22Rv1 (cell line): Measurements from ENCODE around the gene PLXNB1.

ENCODE experiments used
- H3K27ac ChIP-seq: fragments of 450-650 bp; 2 replicates; pipeline ENCODE4 v1.5.1; 2017
- ZFX ChIP-seq: fragments of 450-650 bp; IDR thresholded peaks from 2 replicates; pipeline ENCODE4 v1.6.1; 2017; ENCODE audit warnings: antibody characterized with exemption, borderline replicate concordance
- TF ChIP-seq, protein P1 (sequence below): fragments of 450-650 bp; IDR thresholded peaks from 2 replicates; pipeline ENCODE4 v1.5.1; 2017; ENCODE audit warnings: mild to moderate bottlenecking

Gene PLXNB1

DNA sequence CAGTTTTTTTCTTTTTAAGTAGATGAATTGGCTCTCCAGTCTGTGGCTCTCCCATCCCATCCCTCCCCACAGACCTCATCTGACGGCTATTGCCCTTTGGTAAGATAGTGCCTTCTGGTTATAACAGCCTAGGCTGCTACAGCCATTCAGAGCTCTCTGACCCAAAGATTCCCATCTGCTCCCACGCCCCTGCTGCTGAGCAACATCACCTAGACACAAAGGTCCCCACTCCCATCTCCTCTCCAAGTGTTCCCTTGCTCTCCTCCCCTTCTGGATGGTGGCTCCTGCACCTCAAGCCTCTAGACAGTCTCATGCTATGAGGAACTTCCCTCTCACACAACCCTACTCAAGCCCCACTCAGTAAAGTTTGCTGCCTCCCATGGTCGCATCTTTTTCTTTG, 34.2 kb downstream of the PLXNB1 start:
- TF ChIP-seq, protein P1, sequence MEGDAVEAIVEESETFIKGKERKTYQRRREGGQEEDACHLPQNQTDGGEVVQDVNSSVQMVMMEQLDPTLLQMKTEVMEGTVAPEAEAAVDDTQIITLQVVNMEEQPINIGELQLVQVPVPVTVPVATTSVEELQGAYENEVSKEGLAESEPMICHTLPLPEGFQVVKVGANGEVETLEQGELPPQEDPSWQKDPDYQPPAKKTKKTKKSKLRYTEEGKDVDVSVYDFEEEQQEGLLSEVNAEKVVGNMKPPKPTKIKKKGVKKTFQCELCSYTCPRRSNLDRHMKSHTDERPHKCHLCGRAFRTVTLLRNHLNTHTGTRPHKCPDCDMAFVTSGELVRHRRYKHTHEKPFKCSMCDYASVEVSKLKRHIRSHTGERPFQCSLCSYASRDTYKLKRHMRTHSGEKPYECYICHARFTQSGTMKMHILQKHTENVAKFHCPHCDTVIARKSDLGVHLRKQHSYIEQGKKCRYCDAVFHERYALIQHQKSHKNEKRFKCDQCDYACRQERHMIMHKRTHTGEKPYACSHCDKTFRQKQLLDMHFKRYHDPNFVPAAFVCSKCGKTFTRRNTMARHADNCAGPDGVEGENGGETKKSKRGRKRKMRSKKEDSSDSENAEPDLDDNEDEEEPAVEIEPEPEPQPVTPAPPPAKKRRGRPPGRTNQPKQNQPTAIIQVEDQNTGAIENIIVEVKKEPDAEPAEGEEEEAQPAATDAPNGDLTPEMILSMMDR: no peak
- no peak for TF ChIP-seq ZFX
- H3K27ac ChIP-seq: no peak overlapping the region

DNA sequence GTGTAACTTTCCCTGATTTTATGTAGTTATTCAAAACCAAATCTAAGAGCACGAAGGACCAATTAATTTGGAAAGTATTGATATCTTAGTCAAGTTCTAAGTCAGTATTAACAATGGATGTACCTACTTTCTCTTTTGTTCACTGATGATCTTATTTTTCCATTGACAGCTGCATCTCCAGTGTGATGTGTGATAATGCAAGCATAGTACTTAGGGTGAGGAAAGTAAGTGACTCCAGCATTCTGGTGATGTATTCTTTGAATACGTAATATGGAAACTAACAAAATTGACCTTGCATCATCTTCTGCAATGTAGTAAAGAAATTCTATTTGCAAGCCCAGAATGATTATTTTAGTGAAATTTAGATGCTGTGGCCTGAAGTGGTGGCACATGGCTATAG, 35.5 kb downstream of the PLXNB1 start:
- no peak overlapping the region for H3K27ac ChIP-seq
- no peak for TF ChIP-seq ZFX
- TF ChIP-seq, protein P1: no peak

DNA sequence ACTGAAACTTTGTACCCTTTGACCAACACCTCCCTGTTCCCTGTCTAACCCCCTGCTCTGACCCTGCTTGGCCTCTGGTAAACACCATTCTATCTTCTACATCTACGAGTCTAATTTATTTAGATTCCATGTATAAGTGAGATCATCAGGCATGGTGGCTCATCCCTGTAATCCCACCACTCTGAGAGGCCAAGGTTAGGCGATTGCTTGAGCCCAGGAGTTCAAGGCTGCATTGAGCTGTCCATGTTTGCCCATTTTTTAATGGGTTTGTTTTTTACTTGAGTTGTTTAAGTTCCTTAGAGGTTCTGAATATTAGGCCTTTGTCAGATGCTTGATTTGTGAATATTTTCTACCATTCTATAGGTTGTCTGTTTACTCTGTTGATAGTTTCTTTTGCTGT, 40.9 kb downstream of the PLXNB1 start:
- no peak overlapping the region for H3K27ac ChIP-seq
- TF ChIP-seq ZFX: no peak
- TF ChIP-seq, protein P1: no peak

DNA sequence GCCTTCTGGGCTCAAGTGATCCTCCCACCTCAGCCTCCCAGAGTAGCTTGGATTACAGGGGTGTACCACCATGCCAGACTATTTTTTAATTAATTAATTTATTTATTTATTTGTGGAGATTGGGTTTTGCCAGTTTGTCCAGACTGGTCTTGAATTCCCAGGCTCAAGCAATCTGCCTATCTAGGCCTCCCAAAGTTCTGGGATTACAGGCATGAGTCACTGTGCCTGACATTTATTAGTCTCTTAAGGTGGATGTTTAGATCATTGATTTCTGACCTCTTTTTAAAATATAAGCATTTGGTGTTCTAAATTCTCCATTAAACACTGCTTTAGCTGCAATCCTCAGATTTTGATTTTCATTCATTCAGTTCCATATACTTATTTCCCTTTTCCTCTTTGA, 42.3 kb downstream of the PLXNB1 start:
- TF ChIP-seq ZFX: no peak
- H3K27ac ChIP-seq: no peak overlapping the region

DNA sequence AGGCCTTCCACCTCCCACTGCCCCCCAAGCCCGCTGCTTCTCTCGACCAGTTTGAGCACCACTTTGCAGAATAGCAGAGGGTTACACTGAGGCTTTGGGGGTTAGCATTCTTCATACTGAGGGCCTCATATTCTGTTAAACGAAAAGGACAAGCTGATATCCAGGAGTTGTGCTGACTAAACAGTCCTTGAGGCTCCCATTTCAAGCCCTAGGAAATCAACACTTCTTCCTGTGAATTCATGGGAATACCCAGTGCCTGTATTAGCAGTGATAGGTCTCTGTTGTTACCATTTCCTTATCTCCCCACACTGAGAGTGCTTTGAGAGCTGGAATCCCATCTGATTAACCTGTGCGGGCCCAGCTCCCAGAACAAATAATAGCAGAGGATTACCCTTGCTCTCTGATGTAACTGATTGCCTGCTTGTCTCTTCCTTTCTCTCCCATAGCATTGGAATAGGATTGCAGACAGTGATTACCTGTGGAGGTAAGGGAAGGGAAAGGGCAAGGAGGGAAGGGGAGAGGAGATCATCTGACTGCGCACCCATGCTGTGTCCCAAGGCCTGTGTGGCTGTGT, 56.9 kb downstream of the PLXNB1 start:
- no peak for TF ChIP-seq ZFX

DNA sequence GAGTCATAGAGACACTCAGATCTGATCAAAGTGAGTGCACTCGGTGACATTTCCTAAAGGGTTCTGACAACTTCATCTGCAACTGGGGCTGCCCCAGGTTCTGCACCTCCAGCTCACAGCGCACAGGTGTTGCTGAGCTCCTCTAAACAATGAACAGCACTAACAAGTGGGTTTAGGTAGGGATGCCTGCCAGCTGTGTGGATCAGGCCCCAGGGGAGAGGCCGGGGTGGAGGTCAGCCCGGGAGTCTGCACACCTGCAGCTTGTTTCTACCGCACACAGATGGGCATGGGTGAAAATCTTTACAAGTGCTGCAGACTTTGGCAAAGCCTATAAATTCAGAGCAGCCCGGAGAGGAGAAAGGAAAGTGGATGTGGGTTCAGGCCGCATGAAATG, 57.5 kb downstream of the PLXNB1 start:
- TF ChIP-seq, protein P1: no peak
- TF ChIP-seq ZFX: no peak
- no peak overlapping the region for H3K27ac ChIP-seq

More for the DNA sequence above, 56.9 kb downstream of the PLXNB1 start:
- H3K27ac ChIP-seq: no peak overlapping the region

DNA sequence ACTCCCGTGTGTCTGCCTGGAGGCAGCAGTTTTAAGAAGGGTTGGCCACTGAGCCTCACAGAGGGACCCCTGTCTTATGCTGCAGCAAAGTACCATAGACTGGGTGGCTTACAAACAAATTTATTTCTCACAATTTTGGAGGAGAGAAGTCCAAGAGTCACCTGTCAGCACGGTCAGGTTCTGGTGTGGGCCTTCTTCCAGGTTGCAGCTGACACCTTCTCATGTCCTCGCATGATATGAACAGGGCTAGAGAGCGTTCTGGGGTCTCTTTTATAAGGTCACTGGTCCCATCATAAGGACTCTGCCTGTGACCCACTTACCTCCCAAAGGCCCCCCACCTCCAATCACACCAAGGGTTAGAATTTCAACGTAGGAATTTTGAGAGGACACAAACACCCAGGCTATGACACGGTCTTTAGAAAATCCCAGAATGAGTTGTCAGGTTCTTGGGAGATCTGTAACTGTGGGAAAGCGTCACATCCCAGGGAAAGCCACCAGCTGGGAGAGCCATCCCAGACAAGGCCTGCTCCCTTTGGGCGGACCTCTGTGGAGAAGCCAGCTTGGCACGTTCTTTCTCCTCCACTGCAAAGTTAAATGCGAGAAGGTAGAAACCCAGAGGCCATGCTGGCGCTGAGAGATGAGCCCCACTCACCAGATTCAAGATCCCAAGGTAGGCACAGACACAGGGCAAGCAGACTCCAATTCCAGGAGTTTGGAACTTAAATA, 58.1 kb downstream of the PLXNB1 start, which contains the start of gene FBXW12:
FBXW12 (plus strand) TSS at position 569 of the 726 bp plus-strand sequence. CDS start 549 bp downstream, outside the sequence.
- TF ChIP-seq, protein P1: no peak
- TF ChIP-seq ZFX: no peak
- no peak within 1 kb of the TSS for H3K27ac ChIP-seq

DNA sequence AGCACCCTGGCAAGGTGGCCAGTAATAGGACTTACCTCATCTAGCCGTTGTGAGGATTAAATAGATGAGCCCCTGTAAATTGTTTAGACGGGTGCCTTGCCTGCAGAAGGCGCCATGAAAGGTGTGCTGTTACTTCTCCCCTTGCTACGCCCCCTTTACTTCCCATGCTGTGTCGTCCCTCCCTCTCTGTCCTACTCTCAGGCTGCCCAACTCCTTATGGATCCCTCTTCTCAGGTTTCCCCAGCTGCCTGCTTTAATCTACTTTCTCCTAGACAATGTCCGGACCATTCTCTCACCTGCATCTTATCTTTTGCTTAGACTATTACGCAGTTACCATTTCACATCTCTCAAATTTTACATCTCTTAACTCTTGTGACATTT, 59.6 kb downstream of the PLXNB1 start:
- TF ChIP-seq ZFX: no peak
- TF ChIP-seq, protein P1: no peak
- no peak overlapping the region for H3K27ac ChIP-seq
